Stomach (tissue), 9 donors: ENCODE measurements around the gene NANOS3. TPM values are rescaled to one million over a fixed set of nuclear protein-coding genes. Genes with fewer than 3 reads are reported as not detected.
A peak's percentile ranks its signal among the peaks of the same experiment; 100 is the strongest.

ENCODE experiments used
- DNase-seq, 2 donors: peaks; one replicate each; pipeline versions ENCODE4 v3.0.0 to v3.0.0-alpha.2; 2013 to 2019
- H3K27ac ChIP-seq, 5 donors: fragments of 200-600 bp in 4 of 5; sonication (generic) in 4 of 5; one replicate each; pipeline ENCODE4 v1.5.1; 2013 to 2019; ENCODE audit warnings: mild to moderate bottlenecking in 1 of 5, moderate library complexity in 1 of 5
- H3K27me3 ChIP-seq, 3 donors: fragments of 200-600 bp; sonication (generic); one replicate each; pipeline ENCODE4 v1.5.1; 2017 to 2019; ENCODE audit warnings: mixed run types in 1 of 3
- H3K36me3 ChIP-seq, 4 donors: fragments of 200-600 bp; sonication (generic); 1 replicate in 3 of 4; 2 replicates in 1 of 4; pipeline ENCODE4 v1.5.1; 2016 to 2019
- H3K4me1 ChIP-seq, 4 donors: fragments of 200-600 bp; sonication (generic); one replicate each; pipeline ENCODE4 v1.5.1; 2016 to 2019
- H3K4me3 ChIP-seq, 4 donors: fragments of 200-600 bp; sonication (generic) in 3 of 4; one replicate each; pipeline ENCODE4 v1.5.1; 2016 to 2019; ENCODE audit warnings: mild to moderate bottlenecking in 1 of 4
- H3K9me3 ChIP-seq, 4 donors: fragments of 200-600 bp; sonication (generic); one replicate each; pipeline ENCODE4 v1.5.1; 2016 to 2019
- EP300 ChIP-seq: sonication (generic); formaldehyde crosslinking; IDR thresholded peaks from one replicate; pipeline ENCODE4 v1.6.1; 2017; ENCODE audit warnings: antibody characterized with exemption
- POLR2A ChIP-seq, 4 donors: fragments of 450-650 bp; IDR thresholded peaks; one replicate each; pipeline ENCODE4 v1.6.1; 2016; ENCODE audit warnings: antibody characterized with exemption in 4 of 4, control low read depth in 2 of 4, mild to moderate bottlenecking in 1 of 4, moderate library complexity in 1 of 4
- POLR2AphosphoS5 ChIP-seq, 3 donors: sonication (generic); formaldehyde crosslinking; IDR thresholded peaks; one replicate each; pipeline ENCODE4 v1.6.1; 2016; ENCODE audit warnings: antibody characterized with exemption in 3 of 3
- WGBS, 5 donors: extraction: QIAGEN DNeasy Blood & Tissue Kit in 3 of 5; methylation state at CpG; one replicate each; pipeline versions ENCODE4 v1.1.5 to v1.1.7; 2013 to 2018; 5-methylcytosine and 5-hydroxymethylcytosine counted together
- intact Hi-C: fragments of 100-400 bp; cut with DNase I; formaldehyde crosslinking; loops from one replicate; pipeline ENCODE4 v1.15.1; 2023; ENCODE audit warnings: low total_unique reads
- polyA plus RNA-seq, 3 donors: library from polyadenylated mRNA; stranded (reverse); fragments of 200-250 nt; gene quantifications; one replicate each; pipeline ENCODE4 v1.2.3, GENCODE V29; 2013
- total RNA-seq, 5 donors: library from RNA; depleted of rRNA; stranded (reverse); fragments of >200 nt; gene quantifications; one replicate each; pipeline versions ENCODE4 v1.1.0 to v1.2.3, GENCODE V29; 2014 to 2016
- TF ChIP-seq, protein P1 (sequence below), 7 experiments: fragments of 450-650 bp in 4 of 7; fragments of 200-600 bp in 3 of 7; sonication (generic) in 3 of 7; IDR thresholded peaks; one replicate each; pipeline ENCODE4 v1.5.1; 2016 to 2019; ENCODE audit warnings: antibody characterized with exemption in 7 of 7, control low read depth in 2 of 7, mild to moderate bottlenecking in 1 of 7
- donor health status: healthy with polysubstance abuse.
- donor health status: Bipolar disorder and iron deficiency.
- donor health status: healthy.

Gene NANOS3
- total and polyA plus RNA-seq, 8 donors = 1.2 TPM; not detected in 7

DNA sequence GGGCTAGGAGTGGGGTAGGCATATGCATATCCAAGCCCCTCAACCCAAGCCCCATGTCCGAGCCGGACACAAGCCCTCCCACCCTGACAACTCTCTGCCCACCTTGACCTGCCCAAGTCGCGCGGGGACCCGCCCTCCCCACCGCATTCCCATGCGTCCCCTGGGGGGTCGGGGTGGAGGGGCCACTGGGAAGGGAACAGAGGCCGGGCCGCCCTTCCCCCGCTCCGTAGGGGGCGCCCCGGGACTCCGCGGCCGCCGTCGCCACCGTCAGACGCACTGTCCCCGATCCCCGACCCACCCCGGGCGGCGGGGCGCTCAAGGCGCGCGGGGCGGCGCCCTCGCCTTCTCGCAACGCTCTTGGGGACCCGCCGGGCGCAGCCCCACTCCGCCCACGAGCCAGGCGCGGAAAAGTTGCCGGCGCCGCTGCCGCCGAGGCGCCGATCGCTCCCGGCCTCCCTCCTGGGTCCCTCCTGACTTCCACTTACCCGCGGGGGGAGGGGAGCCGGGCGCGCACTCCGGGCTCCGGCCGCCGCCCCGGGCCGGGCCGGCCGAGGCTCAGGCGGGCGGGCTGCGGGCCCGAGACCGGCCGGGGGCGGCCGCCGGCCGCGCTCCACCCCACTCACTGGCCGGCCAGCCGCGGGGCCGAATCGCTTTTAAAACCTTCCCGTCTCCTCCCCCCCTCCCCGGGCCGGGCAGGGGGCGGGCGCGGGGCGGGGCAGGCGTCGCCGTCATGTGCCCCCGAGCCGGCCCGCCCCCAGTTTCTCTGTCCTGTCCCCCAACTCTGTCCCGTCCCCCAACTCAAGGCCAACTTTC is 34.4 kb upstream of the NANOS3 start:
- Histone ChIP-seq H3K9me3 (no peaks in the 10 kb centered on the region), H3K4me1 (peaks cover 66 to 79% (median 77%) of the 10 kb centered on the region in 4 donors), H3K27ac (peak overlapping the region; percentile 95 to 100 (median 99)), H3K4me3 (peak overlapping the region; percentile 73 to 98 (median 91)), H3K27me3 (no peaks in the 10 kb centered on the region), H3K36me3 (peaks cover 0 to 7% (median 0%) of the 10 kb centered on the region in 4 donors)
- intact Hi-C loops = no loop called here
- peak; percentile 85 to 95 for DNase-seq
- 0 to 1% (median 0%) methylated on average over 26 to 92 of the region's 95 CpGs for WGBS, 5 donors
- TF ChIP-seq EP300 (no peak), POLR2AphosphoS5 (IDR thresholded peaks at IDR 0.05) (peak; percentile 74 to 91 (median 90)), POLR2A (IDR thresholded peaks at IDR 0.05) (no peak)
- TF ChIP-seq, protein P1, sequence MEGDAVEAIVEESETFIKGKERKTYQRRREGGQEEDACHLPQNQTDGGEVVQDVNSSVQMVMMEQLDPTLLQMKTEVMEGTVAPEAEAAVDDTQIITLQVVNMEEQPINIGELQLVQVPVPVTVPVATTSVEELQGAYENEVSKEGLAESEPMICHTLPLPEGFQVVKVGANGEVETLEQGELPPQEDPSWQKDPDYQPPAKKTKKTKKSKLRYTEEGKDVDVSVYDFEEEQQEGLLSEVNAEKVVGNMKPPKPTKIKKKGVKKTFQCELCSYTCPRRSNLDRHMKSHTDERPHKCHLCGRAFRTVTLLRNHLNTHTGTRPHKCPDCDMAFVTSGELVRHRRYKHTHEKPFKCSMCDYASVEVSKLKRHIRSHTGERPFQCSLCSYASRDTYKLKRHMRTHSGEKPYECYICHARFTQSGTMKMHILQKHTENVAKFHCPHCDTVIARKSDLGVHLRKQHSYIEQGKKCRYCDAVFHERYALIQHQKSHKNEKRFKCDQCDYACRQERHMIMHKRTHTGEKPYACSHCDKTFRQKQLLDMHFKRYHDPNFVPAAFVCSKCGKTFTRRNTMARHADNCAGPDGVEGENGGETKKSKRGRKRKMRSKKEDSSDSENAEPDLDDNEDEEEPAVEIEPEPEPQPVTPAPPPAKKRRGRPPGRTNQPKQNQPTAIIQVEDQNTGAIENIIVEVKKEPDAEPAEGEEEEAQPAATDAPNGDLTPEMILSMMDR (IDR thresholded peaks at IDR 0.05) = peak in 1 of 7 experiments; percentile 12

DNA sequence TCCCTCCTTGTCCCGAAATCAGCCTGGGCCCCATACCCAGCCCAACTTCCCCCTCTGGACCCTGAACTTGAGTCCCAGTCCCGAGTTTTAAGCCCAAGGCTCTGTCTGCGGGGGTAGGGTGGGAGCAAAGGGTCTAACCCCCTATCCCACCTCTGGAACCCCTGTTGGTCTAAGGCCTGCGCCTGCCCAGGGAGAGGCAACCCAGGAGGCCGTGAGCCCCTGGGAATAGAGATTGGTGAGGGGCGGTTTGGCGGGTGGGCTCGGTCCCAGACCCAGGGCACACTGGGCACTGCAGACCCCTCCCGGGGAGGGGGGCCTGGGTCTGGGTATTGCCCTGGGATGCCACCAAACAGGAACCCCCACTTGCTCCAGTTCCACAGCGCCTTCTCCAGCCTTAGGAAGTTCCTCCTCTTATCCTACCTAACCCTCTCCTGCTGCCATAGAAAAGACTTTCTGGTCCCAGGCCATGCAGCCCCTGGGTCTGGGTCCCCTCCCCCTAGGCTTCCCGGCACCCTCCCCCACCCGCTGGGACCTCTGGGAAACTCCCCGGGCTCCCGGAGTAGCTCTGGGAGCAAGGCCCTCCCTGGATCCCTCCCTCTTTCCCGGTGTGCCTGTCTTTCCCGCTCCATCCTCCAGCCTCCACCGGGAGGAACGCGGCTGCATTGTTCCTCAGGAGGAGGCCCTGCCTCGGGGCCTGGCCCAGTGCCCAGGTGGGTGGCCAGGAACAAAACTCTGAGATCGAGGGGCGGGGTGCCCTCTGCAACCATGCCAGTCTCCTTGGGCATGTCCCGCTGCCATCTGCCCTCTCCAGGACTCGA is 33.6 kb upstream of the NANOS3 start:
- H3K36me3 ChIP-seq = no peaks in the 10 kb centered on the region
- peak overlapping the region; percentile 95 to 100 (median 99) for H3K27ac ChIP-seq
- peak; percentile 78 to 91 for DNase-seq
- no peaks in the 10 kb centered on the region for H3K9me3 ChIP-seq
- TF ChIP-seq POLR2AphosphoS5 (IDR thresholded peaks at IDR 0.05) (peak in 2 of 3 donors; percentile 67 to 79), POLR2A (IDR thresholded peaks at IDR 0.05) (no peak), EP300 (no peak)
- TF ChIP-seq, protein P1 (IDR thresholded peaks at IDR 0.05) = no peak
- intact Hi-C loops = no loop called here
- peaks cover 63 to 79% (median 77%) of the 10 kb centered on the region in 4 donors for H3K4me1 ChIP-seq
- H3K4me3 ChIP-seq = peak overlapping the region; percentile 73 to 98 (median 91)
- no peaks in the 10 kb centered on the region for H3K27me3 ChIP-seq
- WGBS, 5 donors = 10 to 23% (median 16%) methylated on average over 18 to 24 of the region's 24 CpGs

DNA sequence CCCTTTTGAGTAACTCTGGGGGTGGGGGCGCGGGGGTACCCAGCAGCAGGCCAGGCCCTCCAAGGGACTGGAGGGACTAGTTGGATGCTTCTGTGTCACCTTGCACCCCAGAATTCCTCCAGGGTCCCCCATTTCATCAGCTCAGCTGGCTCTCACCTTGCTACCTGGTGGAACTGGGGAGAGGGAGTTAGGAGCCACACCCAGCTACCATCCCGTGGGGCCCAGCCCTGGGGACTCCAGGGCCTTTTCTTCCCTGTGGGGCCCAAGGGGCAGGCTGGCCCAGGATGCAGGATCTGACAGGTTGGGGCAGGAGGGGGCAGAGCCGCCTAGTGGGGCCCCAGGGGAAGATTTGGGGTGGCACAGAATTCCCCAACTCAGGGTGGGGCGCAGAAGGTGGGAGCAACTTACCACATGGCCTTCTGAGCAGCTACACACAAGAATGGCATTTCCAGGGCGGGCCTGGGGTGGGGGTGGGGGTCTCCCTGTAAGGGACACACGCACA is 32.8 kb upstream of the NANOS3 start:
- H3K27me3 ChIP-seq = no peaks in the 10 kb centered on the region
- no peaks in the 10 kb centered on the region for H3K36me3 ChIP-seq
- H3K4me1 ChIP-seq = peaks cover 54 to 78% (median 73%) of the 10 kb centered on the region in 4 donors
- intact Hi-C loops = no loop called here
- peak in 1 of 2 donors; percentile 90 for DNase-seq
- H3K4me3 ChIP-seq = no peak overlapping the region
- H3K27ac ChIP-seq = peak overlapping the region; percentile 95 to 100 (median 99)
- TF ChIP-seq, protein P1 (IDR thresholded peaks at IDR 0.05) = no peak
- TF ChIP-seq POLR2A (IDR thresholded peaks at IDR 0.05) (no peak), POLR2AphosphoS5 (IDR thresholded peaks at IDR 0.05) (no peak), EP300 (no peak)
- WGBS, 5 donors = 54 to 80% (median 61%) methylated on average over 5 to 7 of the region's 7 CpGs
- H3K9me3 ChIP-seq = no peaks in the 10 kb centered on the region
